HG02571 (cell line): Measurements from ENCODE around the gene ADGRG3.

Experiments
- ATAC-seq: cut with Tn5 transposase; IDR thresholded peaks from one replicate; pipeline ENCODE4 v1.9.1; 2021; ENCODE audit warnings: mild to moderate bottlenecking, moderate library complexity; ENCODE audit not compliant: unreplicated experiment

Gene ADGRG3

GRCh38 chr16:57679016-57679415, 10.9 kb downstream of the ADGRG3 start:
- no peak for ATAC-seq

GRCh38 chr16:57679767-57680482, 11.8 kb downstream of the ADGRG3 start:
- no peak for ATAC-seq

GRCh38 chr16:57680842-57681375, 12.8 kb downstream of the ADGRG3 start:
- no peak for ATAC-seq

GRCh38 chr16:57681950-57682728, 14.0 kb downstream of the ADGRG3 start:
- ATAC-seq = no peak

- no peak for ATAC-seq
These were observed 14.9 kb downstream of the ADGRG3 start for GRCh38 chr16:57682809-57683635.

GRCh38 chr16:57683636-57684545, 15.8 kb downstream of the ADGRG3 start:
- no peak for ATAC-seq

GRCh38 chr16:57684626-57685358, 16.7 kb downstream of the ADGRG3 start:
- ATAC-seq = no peak

- no peak for ATAC-seq
These were observed 17.5 kb downstream of the ADGRG3 start for GRCh38 chr16:57685633-57686032.

- ATAC-seq = no peak
These were observed 18.5 kb downstream of the ADGRG3 start for GRCh38 chr16:57686577-57686976.

- no peak for ATAC-seq
These were observed 19.3 kb downstream of the ADGRG3 start for GRCh38 chr16:57687363-57687929.

GRCh38 chr16:57688487-57688986, 20.4 kb downstream of the ADGRG3 start:
- ATAC-seq = no peak

- ATAC-seq = no peak
These were observed 21.1 kb downstream of the ADGRG3 start for GRCh38 chr16:57688987-57689761.

- ATAC-seq = no peak
These were observed 21.9 kb downstream of the ADGRG3 start for GRCh38 chr16:57689762-57690558.

- no peak for ATAC-seq
These were observed 22.8 kb downstream of the ADGRG3 start for GRCh38 chr16:57690782-57691471.

- no peak for ATAC-seq
These were observed 24.5 kb downstream of the ADGRG3 start for GRCh38 chr16:57692636-57693035.

- ATAC-seq = no peak
These were observed 25.4 kb downstream of the ADGRG3 start for GRCh38 chr16:57693550-57693949.

- ATAC-seq = no peak
These were observed 26.2 kb downstream of the ADGRG3 start for GRCh38 chr16:57694231-57694724.
